Fibroblast of lung (primary cell): ENCODE measurements around the gene JAKMIP1. TPM values are rescaled to one million over a fixed set of nuclear protein-coding genes. Genes with fewer than 3 reads are reported as not detected.

Experiments
- DNase-seq, 2 donors: peaks; one replicate each; pipeline versions ENCODE4 v3.0.0 to v3.0.0-alpha.2; 2010; ENCODE audit warnings: low read depth in 2 of 2
- H2AFZ ChIP-seq: 2 replicates; pipeline ENCODE4 v1.5.1; 2012; ENCODE audit warnings: low read length, control low read depth, inconsistent platforms
- H3K27ac ChIP-seq: 2 replicates; pipeline ENCODE4 v1.5.1; 2011; ENCODE audit warnings: low read length, control low read depth; ENCODE audit not compliant: insufficient read depth
- H3K27me3 ChIP-seq: 2 replicates; pipeline ENCODE4 v1.5.1; 2011; ENCODE audit warnings: mild to moderate bottlenecking, low read length; ENCODE audit not compliant: control insufficient read depth, insufficient read depth
- H3K36me3 ChIP-seq: 2 replicates; pipeline ENCODE4 v1.5.1; 2011; ENCODE audit warnings: low read length; ENCODE audit not compliant: control insufficient read depth, insufficient read depth
- H3K4me1 ChIP-seq: 2 replicates; pipeline ENCODE4 v1.5.1; 2011; ENCODE audit warnings: low read length; ENCODE audit not compliant: control insufficient read depth, insufficient read depth; ENCODE audit errors: extremely low read depth
- H3K4me2 ChIP-seq: 2 replicates; pipeline ENCODE4 v1.5.1; 2011; ENCODE audit warnings: low read length, control low read depth; ENCODE audit not compliant: insufficient read depth; ENCODE audit errors: extremely low read depth
- H3K4me3 ChIP-seq, 4 experiments: fragments of 200-600 bp in 1 of 4; sonication (generic) in 1 of 4; replicated peaks in 1 of 4; 2 replicates each; pipeline ENCODE4 v1.5.1; 2011 to 2016; ENCODE audit warnings: low read length in 4 of 4, low read depth in 3 of 4, mild to moderate bottlenecking in 3 of 4, control low read depth in 2 of 4, inconsistent platforms in 1 of 4, mixed read lengths in 1 of 4; ENCODE audit not compliant: insufficient read depth in 1 of 4; ENCODE audit errors: control extremely low read depth in 1 of 4
- H3K79me2 ChIP-seq: 2 replicates; pipeline ENCODE4 v1.5.1; 2012; ENCODE audit warnings: mild to moderate bottlenecking, low read length, inconsistent platforms; ENCODE audit not compliant: control insufficient read depth, insufficient read depth
- H3K9ac ChIP-seq: 2 replicates; pipeline ENCODE4 v1.5.1; 2011; ENCODE audit warnings: mild to moderate bottlenecking, low read length, control low read depth; ENCODE audit not compliant: insufficient read depth
- H3K9me3 ChIP-seq: 2 replicates; pipeline ENCODE4 v1.5.1; 2012; ENCODE audit warnings: low read depth, low read length; ENCODE audit not compliant: control insufficient read depth, insufficient read depth
- H4K20me1 ChIP-seq: 2 replicates; pipeline ENCODE4 v1.5.1; 2011; ENCODE audit warnings: low read length; ENCODE audit not compliant: control insufficient read depth, insufficient read depth; ENCODE audit errors: extremely low read depth
- CTCF ChIP-seq, 2 donors: IDR thresholded peaks in 1 of 2; conservative IDR thresholded peaks in 1 of 2; 1 replicate in 1 of 2; 2 replicates in 1 of 2; pipeline ENCODE4 v1.5.1; 2011 to 2012; ENCODE audit warnings: low read length in 2 of 2, control low read depth in 1 of 2, inconsistent platforms in 1 of 2, low read depth in 1 of 2, mild to moderate bottlenecking in 1 of 2
- EZH2 ChIP-seq: IDR thresholded peaks from 2 replicates; pipeline ENCODE4 v1.5.1; 2012; ENCODE audit warnings: low read length, control low read depth, mild to moderate bottlenecking; ENCODE audit errors: missing control alignments
- polyA plus RNA-seq, 2 donors: library from polyadenylated mRNA; depleted of rRNA in 1 of 2; stranded (reverse) in 1 of 2; unstranded in 1 of 2; fragments of >200 nt; gene quantifications; 2 replicates each; pipeline ENCODE4 v1.2.1, GENCODE V29; 2011 to 2012; ENCODE audit warnings: missing spikeins in 1 of 2
- total RNA-seq: library from RNA; depleted of rRNA; stranded (reverse); fragments of >200 nt; gene quantifications from 2 replicates; pipeline ENCODE4 v1.2.1, GENCODE V29; 2014

The JAKMIP1 gene
- total and polyA plus RNA-seq, 2 donors (not counting 1 experiment from before 2014, with no cell fraction given) = not detected

GRCh38 chr4:6229095-6229494 lies 28.7 kb upstream of the JAKMIP1 start:
- H3K27ac ChIP-seq = no peak overlapping the region
- TF ChIP-seq CTCF (conservative IDR thresholded peaks at IDR 0.05 in 1 of 2, IDR thresholded peaks at IDR 0.05 in 1 of 2; ENCODE audit: low read depth in 1 of 2, low read length in 2 of 2) (no peak), EZH2 (no peak)
- H3K4me3 ChIP-seq = no peak overlapping the region
- H3K9ac ChIP-seq = no peak overlapping the region
- H3K79me2 ChIP-seq = no peaks in the 10 kb centered on the region
- no peaks in the 10 kb centered on the region for H4K20me1 ChIP-seq
- H2AFZ ChIP-seq = no peak overlapping the region
- DNase-seq = no peak
- H3K9me3 ChIP-seq = no peaks in the 10 kb centered on the region
- H3K27me3 ChIP-seq = no peaks in the 10 kb centered on the region
- no peak overlapping the region for H3K4me2 ChIP-seq
- no peaks in the 10 kb centered on the region for H3K36me3 ChIP-seq
- H3K4me1 ChIP-seq = no peaks in the 10 kb centered on the region

- H3K9ac ChIP-seq = no peak overlapping the region
- H3K27me3 ChIP-seq = no peaks in the 10 kb centered on the region
- no peak for TF ChIP-seq EZH2
- no peak for TF ChIP-seq CTCF (conservative IDR thresholded peaks at IDR 0.05 in 1 of 2, IDR thresholded peaks at IDR 0.05 in 1 of 2; ENCODE audit: low read depth in 1 of 2, low read length in 2 of 2)
- no peaks in the 10 kb centered on the region for H3K36me3 ChIP-seq
- H3K27ac ChIP-seq = no peak overlapping the region
- H3K9me3 ChIP-seq = no peaks in the 10 kb centered on the region
- H3K4me3 ChIP-seq = no peak overlapping the region
- no peak for DNase-seq
- no peaks in the 10 kb centered on the region for H3K4me1 ChIP-seq
- H2AFZ ChIP-seq = no peak overlapping the region
- no peaks in the 10 kb centered on the region for H4K20me1 ChIP-seq
- no peak overlapping the region for H3K4me2 ChIP-seq
- no peaks in the 10 kb centered on the region for H3K79me2 ChIP-seq
Measured at GRCh38 chr4:6228158-6229067, 28.1 kb upstream of the JAKMIP1 start.

GRCh38 chr4:6227412-6228157 lies 27.2 kb upstream of the JAKMIP1 start:
- H3K4me3 ChIP-seq = no peak overlapping the region
- no peak for DNase-seq
- no peaks in the 10 kb centered on the region for H4K20me1 ChIP-seq
- no peak overlapping the region for H2AFZ ChIP-seq
- no peak overlapping the region for H3K4me2 ChIP-seq
- no peaks in the 10 kb centered on the region for H3K27me3 ChIP-seq
- no peak for TF ChIP-seq CTCF (conservative IDR thresholded peaks at IDR 0.05 in 1 of 2, IDR thresholded peaks at IDR 0.05 in 1 of 2; ENCODE audit: low read depth in 1 of 2, low read length in 2 of 2)
- TF ChIP-seq EZH2 = no peak
- H3K4me1 ChIP-seq = no peaks in the 10 kb centered on the region
- H3K36me3 ChIP-seq = no peaks in the 10 kb centered on the region
- no peak overlapping the region for H3K27ac ChIP-seq
- H3K9me3 ChIP-seq = no peaks in the 10 kb centered on the region
- no peaks in the 10 kb centered on the region for H3K79me2 ChIP-seq
- H3K9ac ChIP-seq = no peak overlapping the region
